HepG2 (cell line): ENCODE results near the gene CAMSAP1. TPM values are rescaled to one million over a fixed set of nuclear protein-coding genes. Genes with fewer than 3 reads are reported as not detected.

Source experiments
- ATAC-seq: fragments of 200-7000 bp; cut with Tn5 transposase; 3 replicates; pipeline ENCODE4 v1.9.1; 2020; ENCODE audit warnings: mild to moderate bottlenecking, moderate library complexity
- BruUV-seq: library from RNA; stranded (reverse); fragments of 400-500 nt; replicated peaks from 2 replicates; lab custom pipeline; 2021; lab: Mats Ljungman, UMichigan
- CTCF ChIA-PET: fragments of 300-600 bp; formaldehyde crosslinking; extraction: SDS; loops from one replicate; lab custom pipeline; 2021; ENCODE audit warnings: low total read pairs, inconsistent platforms, low intra/inter-chr PET ratio; lab: Yijun Ruan, JAX
- POLR2A ChIA-PET: fragments of 350-600 bp; sonication (Branson Sonifier 250); formaldehyde crosslinking; loops from one replicate; lab custom pipeline; 2020; ENCODE audit warnings: antibody characterized with exemption, inconsistent platforms; lab: Yijun Ruan, JAX
- DNase-seq: peaks from one replicate; pipeline ENCODE4 v3.0.0-alpha.2; 2015; ENCODE audit warnings: low spot score
- FAIRE-seq: peaks from 3 replicates; lab custom pipeline; 2011; peaks lifted over from hg19 to GRCh38; lab: Jason Lieb, UNC
- H2AFZ ChIP-seq: one replicate; pipeline ENCODE4 v1.6.1; 2011; ENCODE audit warnings: low read length, inconsistent platforms
- H3K27ac ChIP-seq: fragments of 300-600 bp; 3 replicates; pipeline ENCODE4 v1.8.0; 2011; ENCODE audit warnings: mixed run types, mild to moderate bottlenecking, mixed read lengths, low read length, inconsistent platforms; ENCODE audit not compliant: insufficient read depth; ENCODE audit errors: extremely low read length
- H3K27me3 ChIP-seq, 2 experiments: fragments of 200-600 bp in 1 of 2; 2 replicates in 1 of 2; 3 replicates in 1 of 2; pipeline versions ENCODE4 v1.6.0 to v1.8.0; 2011; ENCODE audit warnings: low read length in 2 of 2, mild to moderate bottlenecking in 2 of 2, moderate library complexity in 2 of 2, inconsistent platforms in 1 of 2; ENCODE audit not compliant: insufficient read depth in 2 of 2, control insufficient read depth in 1 of 2
- H3K36me3 ChIP-seq, 2 experiments: fragments of 200-600 bp in 1 of 2; replicated peaks in 1 of 2; 2 replicates in 1 of 2; 3 replicates in 1 of 2; pipeline versions ENCODE4 v1.5.1 to v1.8.0; 2011; ENCODE audit warnings: low read length in 2 of 2, inconsistent platforms in 1 of 2; ENCODE audit not compliant: insufficient read depth in 2 of 2, control insufficient read depth in 1 of 2
- H3K4me1 ChIP-seq: 2 replicates; pipeline ENCODE4 v1.5.1; 2012; ENCODE audit warnings: low read length, inconsistent platforms; ENCODE audit not compliant: insufficient read depth
- H3K4me2 ChIP-seq: 2 replicates; pipeline ENCODE4 v1.6.0; 2011; ENCODE audit warnings: low read depth, low read length, inconsistent platforms
- H3K4me3 ChIP-seq, 3 experiments: fragments of 200-600 bp in 1 of 3; sonication (generic), shearing (Covaris generic) in 1 of 3; replicated peaks in 1 of 3; 2 replicates each; pipeline ENCODE4 v1.5.1; 2011 to 2016; ENCODE audit warnings: low read length in 3 of 3, inconsistent platforms in 2 of 3, low read depth in 2 of 3, mild to moderate bottlenecking in 2 of 3, control low read depth in 1 of 3, mixed read lengths in 1 of 3; ENCODE audit not compliant: insufficient read depth in 1 of 3
- H3K79me2 ChIP-seq: one replicate; pipeline ENCODE4 v1.6.1; 2011; ENCODE audit warnings: low read length, inconsistent platforms; ENCODE audit not compliant: insufficient read depth
- H3K9ac ChIP-seq: 2 replicates; pipeline ENCODE4 v1.6.0; 2011; ENCODE audit warnings: mild to moderate bottlenecking, low read depth, low read length, inconsistent platforms; ENCODE audit not compliant: insufficient read depth
- H3K9me3 ChIP-seq: 2 replicates; pipeline ENCODE4 v1.5.1; 2012; ENCODE audit warnings: mild to moderate bottlenecking, low read length
- H4K20me1 ChIP-seq: 2 replicates; pipeline ENCODE4 v1.6.0; 2011; ENCODE audit warnings: inconsistent platforms, mild to moderate bottlenecking, low read length, moderate library complexity; ENCODE audit not compliant: insufficient read depth
- ARID2 ChIP-seq: sonication (generic); formaldehyde crosslinking; IDR thresholded peaks from 2 replicates; pipeline ENCODE4 v1.8.1; 2022; ENCODE audit warnings: mild to moderate bottlenecking, missing genetic modification reagents, borderline replicate concordance
- DR1 ChIP-seq: sonication (generic); formaldehyde crosslinking; IDR thresholded peaks from 2 replicates; pipeline ENCODE4 v1.8.0; 2021; ENCODE audit warnings: mild to moderate bottlenecking, missing genetic modification reagents, inconsistent platforms
- KAT7 ChIP-seq: IDR thresholded peaks from 2 replicates; pipeline ENCODE4 v1.6.1; 2018; ENCODE audit warnings: borderline replicate concordance, missing compliant biosample characterization
- STAG1 ChIP-seq: sonication (generic); formaldehyde crosslinking; IDR thresholded peaks from 2 replicates; pipeline ENCODE4 v1.4.0; 2020; ENCODE audit warnings: missing genetic modification reagents
- ZNF17 ChIP-seq: sonication (generic); formaldehyde crosslinking; IDR thresholded peaks from 2 replicates; pipeline ENCODE4 v1.5.0; 2020; ENCODE audit warnings: mild to moderate bottlenecking, missing genetic modification reagents
- ZNF441 ChIP-seq: sonication (generic); formaldehyde crosslinking; IDR thresholded peaks from 2 replicates; pipeline ENCODE4 v1.7.0; 2021; ENCODE audit warnings: missing genetic modification reagents, borderline replicate concordance
- ZNF530 ChIP-seq: sonication (generic); formaldehyde crosslinking; IDR thresholded peaks from 2 replicates; pipeline ENCODE4 v1.5.0; 2020; ENCODE audit warnings: low read depth, mild to moderate bottlenecking, missing genetic modification reagents
- ZNF562 ChIP-seq: sonication (generic); formaldehyde crosslinking; IDR thresholded peaks from 2 replicates; pipeline ENCODE4 v1.8.0; 2022; ENCODE audit warnings: missing genetic modification reagents, borderline replicate concordance
- ZNF83 ChIP-seq: sonication (generic); formaldehyde crosslinking; IDR thresholded peaks from 2 replicates; pipeline ENCODE4 v1.4.0; 2020; ENCODE audit warnings: missing genetic modification reagents, mild to moderate bottlenecking, borderline replicate concordance
- ZNF839 ChIP-seq: sonication (generic); formaldehyde crosslinking; IDR thresholded peaks from 2 replicates; pipeline ENCODE4 v1.4.0; 2020; ENCODE audit warnings: missing genetic modification reagents, mild to moderate bottlenecking, borderline replicate concordance
- WGBS: methylation state at CpG from one replicate; pipeline ENCODE4 v1.1.6; 2017; ENCODE audit warnings: low lambda C conversion rate; 5-methylcytosine and 5-hydroxymethylcytosine counted together
- in situ Hi-C: cut with HindIII; loops from 2 replicates; pipeline ENCODE4 v1.10.0; 2017; ENCODE audit warnings: low pct_unique_long_range_greater_than_20kb; ENCODE audit not compliant: extremely low pct_ligation_motif_present
- intact Hi-C: fragments of 100-400 bp; cut with micrococcal nuclease; formaldehyde crosslinking; loops from one replicate; pipeline ENCODE4 v1.10.0; 2022; ENCODE audit not compliant: unreplicated experiment
- polyA plus RNA-seq, 8 experiments: library from polyadenylated mRNA; depleted of rRNA in 3 of 8; stranded (reverse) in 7 of 8; unstranded in 1 of 8; fragments of >200 nt; fragmentation: Illumina TruSeq in 4 of 8; extraction: Trizol in 4 of 8; gene quantifications; 2 replicates each; pipeline versions ENCODE4 v1.2.1 to v1.2.3, GENCODE V29; 2011 to 2016; ENCODE audit warnings: low read depth in 4 of 8, missing spikeins in 1 of 8, mixed read lengths in 1 of 8; ENCODE audit not compliant: insufficient read depth in 1 of 8
- total RNA-seq, 5 experiments: library from RNA; depleted of rRNA; stranded (reverse); fragments of >200 nt; fragmentation: Illumina TruSeq; extraction: Trizol; gene quantifications; 2 replicates each; pipeline ENCODE4 v1.2.3, GENCODE V29; 2016; ENCODE audit warnings: low read depth in 1 of 5
- TF ChIP-seq, protein P1 (sequence below): sonication (generic); formaldehyde crosslinking; IDR thresholded peaks from 2 replicates; pipeline ENCODE4 v1.8.1; 2023; ENCODE audit warnings: mild to moderate bottlenecking, missing genetic modification reagents
- TF ChIP-seq, protein P2 (sequence below): sonication (generic); formaldehyde crosslinking; IDR thresholded peaks from 2 replicates; pipeline ENCODE4 v1.4.0; 2020; ENCODE audit warnings: missing genetic modification reagents

Gene CAMSAP1
- total and polyA plus RNA-seq, 2 of the 13 experiments (the other 11 are each of a cell fraction or from before 2014, with no cell fraction given) = 3.8 to 12.4 TPM

GRCh38 chr9:135821733-135822373 lies 85.5 kb downstream of the CAMSAP1 start (continued):
- TF ChIP-seq DR1 (CRISPR knock-in tag) = no peak

DNA sequence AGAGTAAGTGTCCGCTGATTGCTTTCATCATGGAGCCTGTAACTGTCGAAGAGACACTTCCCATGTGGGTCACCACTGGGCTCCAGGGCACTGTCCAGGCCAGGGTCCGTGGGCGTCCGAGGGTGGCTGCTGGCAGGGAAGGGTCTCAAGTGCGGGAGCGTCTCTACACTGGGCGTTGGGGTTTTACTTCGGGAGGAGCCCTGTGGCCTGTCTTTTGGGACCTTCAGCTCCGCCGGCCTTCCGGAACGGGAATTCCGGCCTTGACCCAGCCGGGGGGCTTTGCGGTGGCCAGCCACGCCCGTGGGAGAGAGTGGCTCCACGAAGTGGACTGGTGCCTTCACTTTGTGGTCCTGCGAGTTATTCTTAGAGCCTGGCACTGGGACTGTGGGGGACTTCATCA lies 86.2 kb downstream of the CAMSAP1 start:
- no TSS peak for BruUV-seq
- DNase-seq = no peak
- WGBS = 98% methylated on average over 19 of the region's 20 CpGs
- intact Hi-C loops = no loop called here
- no peak overlapping the region for H3K27ac ChIP-seq
- H3K36me3 ChIP-seq = peaks cover 27 to 77% of the 10 kb centered on the region in 2 experiments
- no peak overlapping the region for H3K4me2 ChIP-seq
- no peak for ATAC-seq
- no peaks in the 10 kb centered on the region for H3K4me1 ChIP-seq
- H3K4me3 ChIP-seq = no peak overlapping the region
- in situ Hi-C loops = no loop called here
- H3K79me2 ChIP-seq = no peaks in the 10 kb centered on the region
- ChIA-PET POLR2A (no interaction called here), CTCF (no interaction called here)
- H3K9ac ChIP-seq = no peak overlapping the region
- TF ChIP-seq ZNF83 (no peak), ZNF839 (CRISPR knock-in tag) (no peak), ZNF562 (CRISPR knock-in tag) (no peak), ZNF441 (no peak), ZNF17 (CRISPR knock-in tag) (no peak), ARID2 (no peak), STAG1 (CRISPR knock-in tag) (no peak), ZNF530 (no peak), KAT7 (CRISPR knock-in tag) (no peak)
- TF ChIP-seq, protein P1, sequence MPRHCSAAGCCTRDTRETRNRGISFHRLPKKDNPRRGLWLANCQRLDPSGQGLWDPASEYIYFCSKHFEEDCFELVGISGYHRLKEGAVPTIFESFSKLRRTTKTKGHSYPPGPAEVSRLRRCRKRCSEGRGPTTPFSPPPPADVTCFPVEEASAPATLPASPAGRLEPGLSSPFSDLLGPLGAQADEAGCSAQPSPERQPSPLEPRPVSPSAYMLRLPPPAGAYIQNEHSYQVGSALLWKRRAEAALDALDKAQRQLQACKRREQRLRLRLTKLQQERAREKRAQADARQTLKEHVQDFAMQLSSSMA (CRISPR knock-in tag) = no peak
- TF ChIP-seq, protein P2, sequence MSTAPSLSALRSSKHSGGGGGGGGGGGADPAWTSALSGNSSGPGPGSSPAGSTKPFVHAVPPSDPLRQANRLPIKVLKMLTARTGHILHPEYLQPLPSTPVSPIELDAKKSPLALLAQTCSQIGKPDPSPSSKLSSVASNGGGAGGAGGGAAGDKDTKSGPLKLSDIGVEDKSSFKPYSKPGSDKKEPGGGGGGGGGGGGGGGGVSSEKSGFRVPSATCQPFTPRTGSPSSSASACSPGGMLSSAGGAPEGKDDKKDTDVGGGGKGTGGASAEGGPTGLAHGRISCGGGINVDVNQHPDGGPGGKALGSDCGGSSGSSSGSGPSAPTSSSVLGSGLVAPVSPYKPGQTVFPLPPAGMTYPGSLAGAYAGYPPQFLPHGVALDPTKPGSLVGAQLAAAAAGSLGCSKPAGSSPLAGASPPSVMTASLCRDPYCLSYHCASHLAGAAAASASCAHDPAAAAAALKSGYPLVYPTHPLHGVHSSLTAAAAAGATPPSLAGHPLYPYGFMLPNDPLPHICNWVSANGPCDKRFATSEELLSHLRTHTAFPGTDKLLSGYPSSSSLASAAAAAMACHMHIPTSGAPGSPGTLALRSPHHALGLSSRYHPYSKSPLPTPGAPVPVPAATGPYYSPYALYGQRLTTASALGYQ = no peak
- no peak for FAIRE-seq
- H4K20me1 ChIP-seq = no peaks in the 10 kb centered on the region
- no peak overlapping the region for H2AFZ ChIP-seq
- H3K27me3 ChIP-seq = no peaks in the 10 kb centered on the region
- H3K9me3 ChIP-seq = no peaks in the 10 kb centered on the region
